CD4-positive, alpha-beta T cell treated with Interleukin-2 at 100 ng/mL for 4 hours (primary cell): ENCODE data around the gene TRAPPC11.
"Not testable (repeated sequence)": the region's sequence is repeated elsewhere in the genome, so short reads cannot be mapped to it uniquely, and the experiment has no call there.

ENCODE experiments used
- DNase-seq: peaks from one replicate; pipeline ENCODE4 v3.0.0-alpha.2; 2020; ENCODE audit warnings: low spot score

TRAPPC11 gene

DNA sequence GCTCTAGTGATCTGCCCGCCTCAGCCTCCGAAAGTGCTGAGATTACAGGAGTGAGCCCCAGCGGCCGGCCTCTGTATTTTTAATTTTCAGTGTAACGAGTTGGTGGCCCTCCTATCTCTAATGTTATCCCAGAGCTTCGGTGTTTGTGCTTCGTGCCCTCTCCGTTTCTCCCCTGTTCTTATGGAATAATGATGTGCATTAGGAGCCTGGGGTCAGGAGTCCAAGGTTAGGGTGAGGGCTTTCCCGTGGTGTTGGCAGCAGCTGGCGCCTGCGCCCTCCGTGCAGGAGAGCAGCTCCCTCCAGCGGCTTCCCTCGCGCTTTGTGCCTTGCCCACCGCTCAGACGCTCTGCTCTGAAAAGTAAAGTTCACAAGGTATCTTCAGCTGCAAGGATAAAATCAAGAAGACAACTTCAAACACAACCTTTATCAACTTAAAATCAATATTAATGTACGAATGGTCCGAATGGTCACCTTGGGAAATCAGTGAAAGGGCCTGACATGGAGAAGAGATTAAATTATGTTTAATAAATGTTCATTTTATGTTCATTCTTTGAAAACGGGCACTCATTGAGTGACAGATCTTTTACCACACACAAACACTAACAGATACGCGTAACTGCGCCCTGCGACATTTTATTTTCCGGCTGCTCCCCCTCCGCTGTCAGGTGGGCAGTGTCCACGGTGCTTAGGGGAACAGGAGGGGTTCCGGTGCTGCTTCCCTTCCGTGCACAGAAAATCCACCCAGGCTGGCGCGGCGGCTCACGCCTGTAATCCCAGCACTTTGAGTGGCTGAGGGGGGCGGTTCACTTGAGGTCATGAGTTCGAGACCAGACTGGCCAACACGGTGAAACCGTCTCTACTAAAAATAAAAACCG lies 62.4 kb downstream of the TRAPPC11 start:
- DNase-seq = peak; percentile 42

GRCh38 chr4:183722731-183723560 lies 63.9 kb downstream of the TRAPPC11 start:
- peak; percentile 27 for DNase-seq

DNA sequence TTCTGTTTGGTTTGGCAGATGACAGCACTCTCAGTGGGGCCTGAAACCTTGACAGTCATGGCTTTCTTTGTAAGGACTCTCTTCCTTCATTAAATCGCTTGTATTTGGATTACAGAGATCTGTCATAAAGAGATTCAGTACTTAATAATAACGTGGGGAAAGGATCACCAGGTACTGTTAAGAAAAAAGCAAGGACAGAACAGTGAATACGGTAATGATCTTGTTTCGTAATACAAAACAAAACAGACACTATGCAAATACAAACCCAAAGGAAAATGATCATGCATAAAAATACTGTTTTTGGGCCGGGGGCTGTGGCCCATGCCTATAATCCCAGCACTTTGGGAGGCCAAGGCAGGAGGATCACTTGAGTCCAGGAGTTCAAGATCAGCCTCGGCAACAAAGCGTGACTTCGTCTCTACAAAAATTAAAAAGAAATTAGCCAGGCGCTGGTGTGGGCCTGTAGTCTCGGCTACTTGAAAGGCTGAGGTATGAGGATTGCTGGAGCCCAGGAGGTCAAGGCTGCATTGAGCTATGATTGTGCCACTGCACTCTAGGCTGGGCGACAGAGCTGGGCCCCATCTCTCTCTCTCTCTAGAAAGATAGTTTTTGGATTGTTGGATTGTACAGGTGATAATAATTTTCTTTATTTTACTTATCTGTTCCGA lies 64.6 kb downstream of the TRAPPC11 start:
- no peak for DNase-seq

DNA sequence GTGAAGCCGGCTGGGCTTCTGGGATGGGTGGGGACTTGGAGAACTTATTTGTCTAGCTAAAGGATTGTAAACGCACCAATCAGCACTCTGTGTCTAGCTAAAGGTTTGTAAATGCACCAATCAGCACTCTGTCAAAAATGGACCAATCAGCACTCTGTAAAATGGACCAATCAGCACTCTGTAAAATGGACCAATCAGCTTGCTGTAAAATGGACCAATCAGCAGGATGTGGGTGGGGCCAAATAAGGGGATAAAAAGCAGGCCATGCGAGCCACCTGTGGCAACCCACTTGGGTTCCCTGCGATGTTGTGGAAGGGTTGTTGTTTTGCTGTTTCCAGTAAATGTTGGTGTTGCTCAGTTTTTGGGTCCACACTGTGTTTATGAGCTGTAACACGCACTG lies 66.5 kb downstream of the TRAPPC11 start:
- DNase-seq = not testable (repeated sequence)

- DNase-seq = no peak
Measured at GRCh38 chr4:183727482-183727881, 68.4 kb downstream of the TRAPPC11 start.

DNA sequence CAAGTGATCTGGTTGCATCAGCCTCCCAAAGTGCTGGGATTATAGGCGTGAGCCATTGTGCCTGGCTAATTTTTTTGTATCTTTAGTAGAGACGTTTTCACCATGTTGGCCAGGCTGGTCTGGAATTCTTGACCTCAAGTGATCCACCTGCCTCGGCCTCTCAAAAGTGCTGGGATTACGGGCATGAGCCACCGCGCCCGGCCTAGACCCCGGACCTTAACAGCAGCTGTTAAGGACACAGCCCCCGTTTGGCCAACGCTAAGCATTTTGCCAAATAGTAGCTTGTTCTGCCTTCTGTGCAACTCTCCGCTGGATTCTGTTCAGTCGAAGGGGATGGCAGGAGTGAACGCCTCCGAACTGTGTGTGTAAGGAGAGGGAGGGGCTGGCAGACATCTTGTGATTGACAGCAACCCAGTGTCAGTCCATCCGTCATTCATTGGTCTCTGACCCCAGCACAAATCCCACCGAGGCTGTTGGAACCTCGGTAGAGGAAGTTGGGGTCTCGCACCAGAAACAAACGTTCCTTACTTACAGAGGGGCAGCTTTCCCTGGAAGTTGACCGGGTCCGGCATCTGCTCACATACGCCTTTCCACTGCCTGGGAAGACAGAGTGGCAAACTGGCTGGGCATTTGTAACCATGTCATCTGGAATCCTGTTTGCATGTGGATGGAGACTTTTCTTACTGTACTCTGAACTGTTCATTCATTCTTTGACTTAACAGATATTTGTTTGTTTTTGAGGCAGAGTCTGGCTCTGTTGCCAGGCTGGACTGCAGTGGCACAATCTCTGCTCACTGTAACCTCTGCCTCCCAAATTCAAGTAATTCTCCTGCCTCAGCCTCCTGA lies 69.4 kb downstream of the TRAPPC11 start:
- no peak for DNase-seq

- no peak for DNase-seq
Measured at GRCh38 chr4:183729069-183729406, 69.9 kb downstream of the TRAPPC11 start.

- DNase-seq = no peak
Measured at GRCh38 chr4:183729430-183730328, 70.6 kb downstream of the TRAPPC11 start.

DNA sequence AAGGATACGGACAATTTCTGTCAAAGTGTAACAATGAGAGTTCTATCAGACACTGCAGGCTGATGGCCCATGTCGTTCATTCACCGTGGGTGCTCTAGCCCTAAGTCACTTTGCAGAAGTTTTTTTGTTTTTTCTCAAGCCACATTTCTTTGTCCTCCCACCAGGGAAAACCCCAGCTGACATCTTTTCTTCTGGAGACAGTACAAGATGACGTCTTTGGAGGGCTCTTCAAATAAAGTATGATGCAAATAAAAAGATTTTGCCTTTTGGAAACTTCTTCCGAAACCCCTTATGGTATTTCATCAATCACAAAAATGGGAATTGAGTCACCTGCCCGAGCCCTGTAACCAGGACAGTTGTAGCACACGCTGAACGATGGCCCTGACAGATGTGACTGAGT lies 73.2 kb downstream of the TRAPPC11 start:
- no peak for DNase-seq

- no peak for DNase-seq
Measured at GRCh38 chr4:183733181-183733580, 74.1 kb downstream of the TRAPPC11 start.

GRCh38 chr4:183738081-183738673 lies 79.1 kb downstream of the TRAPPC11 start:
- DNase-seq = no peak

GRCh38 chr4:183738961-183739360 lies 79.9 kb downstream of the TRAPPC11 start:
- no peak for DNase-seq

DNA sequence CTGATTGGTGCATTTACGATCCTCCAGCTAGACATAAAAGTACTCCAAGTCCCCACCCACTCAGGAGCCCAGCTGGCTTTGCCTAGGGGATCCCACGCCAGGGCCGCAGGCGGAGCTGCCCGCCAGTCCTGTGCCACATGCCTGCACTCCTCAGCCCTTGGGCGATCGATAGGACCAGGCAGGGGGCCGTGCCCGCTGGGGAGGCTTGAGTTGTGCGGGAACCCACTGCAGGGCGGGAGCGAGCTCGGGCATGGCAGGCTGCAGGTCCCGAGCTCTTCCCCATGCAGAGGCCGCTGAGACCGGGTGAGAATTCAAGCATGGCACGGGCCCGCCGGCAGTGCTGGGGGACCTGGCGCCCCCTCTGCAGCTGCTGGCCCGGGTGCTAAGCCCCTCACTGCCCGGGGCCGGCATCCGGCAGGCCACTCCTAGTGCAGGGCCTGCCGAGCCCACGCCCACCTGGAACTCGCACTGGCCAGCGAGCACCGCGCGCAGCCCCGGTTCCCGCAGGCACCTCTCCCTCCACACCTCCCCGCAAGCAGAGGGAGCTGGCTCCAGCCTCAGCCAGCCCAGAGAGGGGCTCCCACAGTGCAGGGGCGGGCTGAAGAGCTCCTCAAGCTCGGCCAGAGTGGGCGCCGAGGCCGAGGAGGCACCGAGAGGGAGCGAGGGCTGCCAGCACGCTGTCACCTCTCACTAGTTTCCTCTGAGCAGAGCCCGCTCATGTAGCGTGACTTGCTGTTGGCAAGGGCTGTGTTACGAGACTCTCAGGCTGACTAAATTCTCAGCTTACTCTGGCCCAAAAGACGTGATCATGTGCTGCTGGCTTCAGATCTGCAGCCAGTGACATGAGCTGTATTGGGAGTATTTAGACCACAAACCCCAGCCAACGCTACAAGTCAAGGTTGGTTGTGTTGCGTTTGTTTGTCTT lies 87.5 kb downstream of the TRAPPC11 start:
- DNase-seq = no peak

DNA sequence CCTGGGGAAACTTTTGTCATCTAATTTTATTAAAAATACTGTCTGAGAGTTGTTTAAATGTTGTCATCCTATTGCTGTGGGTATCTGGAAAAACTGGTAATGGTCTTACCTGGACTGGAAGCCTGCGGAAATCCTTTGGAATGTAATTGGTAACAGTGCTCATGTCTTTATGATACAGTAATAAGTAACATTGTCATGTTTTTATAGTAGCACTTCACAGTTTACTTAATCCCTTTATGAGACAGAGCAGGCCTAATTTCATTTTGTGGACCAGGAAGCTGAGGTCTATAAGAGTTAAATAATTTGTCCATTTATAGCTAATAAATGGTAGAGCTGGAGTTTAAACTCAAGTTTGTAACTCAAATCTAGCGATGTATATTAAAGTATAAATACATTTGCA lies 88.3 kb downstream of the TRAPPC11 start:
- DNase-seq = no peak

- no peak for DNase-seq
Measured at GRCh38 chr4:183747931-183748670, 89.0 kb downstream of the TRAPPC11 start.

- no peak for DNase-seq
Measured at GRCh38 chr4:183751106-183751505, 92.0 kb downstream of the TRAPPC11 start.

DNA sequence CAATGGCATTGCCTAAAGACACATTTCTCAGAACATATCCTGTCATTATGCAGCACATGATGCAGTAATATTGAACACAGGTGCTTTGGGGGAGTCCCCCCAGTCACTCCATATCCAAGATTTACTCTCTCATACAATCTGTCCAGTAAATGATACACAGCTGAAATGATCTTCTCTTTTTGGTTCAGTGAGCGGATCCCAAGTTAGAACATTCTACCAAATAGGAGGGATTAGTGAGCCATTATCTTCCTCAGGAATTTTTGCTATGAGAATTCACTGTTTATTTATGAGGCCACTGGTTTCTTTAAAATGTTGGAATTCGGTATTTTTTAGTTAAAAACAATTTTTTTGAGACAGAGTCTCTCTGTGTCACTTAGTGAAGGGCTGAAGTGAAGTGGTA lies 96.5 kb downstream of the TRAPPC11 start:
- DNase-seq = no peak

- DNase-seq = no peak
Measured at GRCh38 chr4:183757060-183757459, 98.0 kb downstream of the TRAPPC11 start.
